ENCODE results near the gene NAB2.

- TF ChIP-seq EZH2 (IDR thresholded peaks at IDR 0.05; ENCODE audit: low read length, unreplicated experiment) (no peak), CTCF (conservative IDR thresholded peaks at IDR 0.05; ENCODE audit: low read depth, low read length) (no peak)
Measured at GRCh38 chr12:57098546-57098945, 9.6 kb downstream of the NAB2 start.
